A549 treated with Mapracorat at 1 μM for 4 hours (cell line): ENCODE results near the gene MRPL48. TPM values are rescaled to one million over a fixed set of nuclear protein-coding genes. Genes with fewer than 3 reads are reported as not detected.

Source experiments
- total RNA-seq: library from RNA; stranded (reverse); fragments of 200-300 nt; extraction: Qiagen RNA extraction; gene quantifications from 5 replicates; pipeline ENCODE4 v1.2.3, GENCODE V29; 2022

The MRPL48 gene
- total RNA-seq, result 43.5 to 51.3 TPM (median 48.0 TPM) in 5 replicates

GRCh38 chr11:73787643-73788558 is at the start of gene MRPL48:
Gene MRPL48 (plus strand): TSS chr11:73787874. CDS start chr11:73787972, 98 bp downstream.

GRCh38 chr11:73760679-73761402 is 26.8 kb upstream of the MRPL48 start, which contains the start of gene RAB6A:
Gene RAB6A (minus strand): TSS chr11:73761074. CDS start chr11:73760635, 439 bp downstream.

GRCh38 chr11:73876424-73877310 is 89.0 kb downstream of the MRPL48 start, which contains the start of the genes COA4 and PAAF1:
Gene COA4 (minus strand): TSS chr11:73876846. CDS start chr11:73873378, 3,468 bp downstream.
Gene PAAF1 (plus strand): TSS chr11:73876999. CDS start chr11:73877022, 23 bp downstream.

Other genes starting within 250 kb of the MRPL48 start
- gene FAM168A, start 189.8 kb upstream of the MRPL48 start, total RNA-seq, result 10.3 to 14.7 TPM (median 13.4 TPM) in 5 replicates
- gene PLEKHB1, start 141.3 kb upstream of the MRPL48 start, total RNA-seq, result 0.73 to 1.5 TPM (median 0.86 TPM) in 5 replicates
- 51.8 to 63.5 TPM (median 62.0 TPM) in 5 replicates for gene RAB6A, start 26.8 kb upstream of the MRPL48 start, total RNA-seq
- 124 to 139 TPM (median 130 TPM) in 5 replicates for gene COA4, start 89.0 kb downstream of the MRPL48 start, total RNA-seq
- 10.3 to 13.0 TPM (median 11.9 TPM) in 5 replicates for gene PAAF1, start 89.1 kb downstream of the MRPL48 start, total RNA-seq
- 0.30 to 0.81 TPM (median 0.51 TPM) in 5 replicates for gene DNAJB13, start 163.2 kb downstream of the MRPL48 start, total RNA-seq
- gene UCP2, start 195.0 kb downstream of the MRPL48 start, total RNA-seq, result 79.3 to 96.8 TPM (median 84.6 TPM) in 5 replicates
- 1.2 to 1.7 TPM (median 1.3 TPM) in 5 replicates for gene UCP3, start 221.2 kb downstream of the MRPL48 start, total RNA-seq